Thyroid gland (tissue), 4 donors: ENCODE data around the gene DYNC1H1. TPM values are rescaled to one million over a fixed set of nuclear protein-coding genes. Genes with fewer than 3 reads are reported as not detected.
"Not testable (repeated sequence)": the region's sequence is repeated elsewhere in the genome, so short reads cannot be mapped to it uniquely, and the experiment has no call there.

ENCODE experiments used
- DNase-seq, 2 donors: peaks; one replicate each; pipeline ENCODE4 v3.0.0-alpha.2; 2019
- H3K27ac ChIP-seq, 3 donors: fragments of 200-600 bp; sonication (generic); 1 replicate in 2 of 3; 2 replicates in 1 of 3; pipeline ENCODE4 v1.5.1; 2016 to 2019; ENCODE audit warnings: mild to moderate bottlenecking in 1 of 3, moderate library complexity in 1 of 3
- H3K27me3 ChIP-seq: fragments of 200-600 bp; sonication (generic); one replicate; pipeline ENCODE4 v1.5.1; 2019
- H3K36me3 ChIP-seq, 2 donors: fragments of 200-600 bp; sonication (generic); one replicate each; pipeline ENCODE4 v1.5.1; 2016 to 2019
- H3K4me1 ChIP-seq, 2 donors: fragments of 200-600 bp; sonication (generic); one replicate each; pipeline ENCODE4 v1.5.1; 2017 to 2019
- H3K4me3 ChIP-seq, 3 donors: fragments of 200-600 bp; sonication (generic); replicated peaks in 1 of 3; 1 replicate in 2 of 3; 2 replicates in 1 of 3; pipeline ENCODE4 v1.5.1; 2016; ENCODE audit warnings: mild to moderate bottlenecking in 1 of 3
- H3K9me3 ChIP-seq: fragments of 200-600 bp; sonication (generic); one replicate; pipeline ENCODE4 v1.5.1; 2017
- CTCF ChIP-seq, 6 experiments: fragments of 200-600 bp in 3 of 6; fragments of 450-650 bp in 3 of 6; sonication (generic) in 3 of 6; IDR thresholded peaks; one replicate each; pipeline ENCODE4 v1.5.1; 2016 to 2019; ENCODE audit warnings: antibody characterized with exemption in 6 of 6, mild to moderate bottlenecking in 2 of 6, inconsistent platforms in 1 of 6, moderate library complexity in 1 of 6
- POLR2A ChIP-seq, 2 donors: fragments of 450-650 bp; IDR thresholded peaks; one replicate each; pipeline ENCODE4 v1.6.1; 2017; ENCODE audit warnings: antibody characterized with exemption in 2 of 2, mild to moderate bottlenecking in 2 of 2, moderate library complexity in 1 of 2
- WGBS, 2 donors: methylation state at CpG; one replicate each; pipeline ENCODE4 v1.1.5; 2017; 5-methylcytosine and 5-hydroxymethylcytosine counted together
- intact Hi-C: fragments of 100-400 bp; cut with DNase I; formaldehyde crosslinking; loops from one replicate; pipeline ENCODE4 v1.15.1; 2023
- total RNA-seq, 4 donors: library from RNA; depleted of rRNA; stranded (reverse); fragments of >200 nt; gene quantifications; one replicate each; pipeline ENCODE4 v1.2.3, GENCODE V29; 2016

Gene DYNC1H1
- total RNA-seq, 4 donors from 2014 or later = 464 to 818 (median 553) TPM

GRCh38 chr14:102078831-102079699 lies 114.7 kb downstream of the DYNC1H1 start:
- intact Hi-C loops = no loop called here
- peaks cover 48 to 57% of the 10 kb centered on the region in 2 donors for H3K36me3 ChIP-seq
- H3K27ac ChIP-seq = no peak overlapping the region
- no peak overlapping the region for H3K4me3 ChIP-seq
- H3K4me1 ChIP-seq = peaks cover 6 to 11% of the 10 kb centered on the region in 2 donors
- H3K9me3 ChIP-seq = no peaks in the 10 kb centered on the region
- no peak for DNase-seq
- 96 to 97% methylated on average over 10 of the region's 10 CpGs for WGBS, 2 donors
- TF ChIP-seq POLR2A (IDR thresholded peaks at IDR 0.05) = no peak
- TF ChIP-seq CTCF (IDR thresholded peaks at IDR 0.05) = no peak
- H3K27me3 ChIP-seq = no peaks in the 10 kb centered on the region

GRCh38 chr14:102079700-102079979 lies 115.3 kb downstream of the DYNC1H1 start:
- Histone ChIP-seq H3K4me3 (no peak overlapping the region), H3K9me3 (no peaks in the 10 kb centered on the region), H3K36me3 (peaks cover 53 to 63% of the 10 kb centered on the region in 2 donors), H3K4me1 (peaks cover 11 to 17% of the 10 kb centered on the region in 2 donors), H3K27me3 (no peaks in the 10 kb centered on the region), H3K27ac (no peak overlapping the region)
- TF ChIP-seq POLR2A (IDR thresholded peaks at IDR 0.05) (no peak), CTCF (IDR thresholded peaks at IDR 0.05) (no peak)
- intact Hi-C loops = no loop called here
- DNase-seq = no peak

- Histone ChIP-seq H3K9me3 (no peaks in the 10 kb centered on the region), H3K4me3 (no peak overlapping the region), H3K27me3 (no peaks in the 10 kb centered on the region), H3K36me3 (peaks cover 59 to 71% of the 10 kb centered on the region in 2 donors), H3K4me1 (peaks cover 16 to 24% of the 10 kb centered on the region in 2 donors), H3K27ac (no peak overlapping the region)
- 80% methylated on average over 14 of the region's 14 CpGs for WGBS, 2 donors
- intact Hi-C loops = no loop called here
- DNase-seq = no peak
- TF ChIP-seq POLR2A (IDR thresholded peaks at IDR 0.05) (no peak), CTCF (IDR thresholded peaks at IDR 0.05) (no peak)
Measured at GRCh38 chr14:102080183-102081080, 116.1 kb downstream of the DYNC1H1 start.

GRCh38 chr14:102081231-102082080 lies 117.1 kb downstream of the DYNC1H1 start:
- Histone ChIP-seq H3K36me3 (peaks cover 59 to 72% of the 10 kb centered on the region in 2 donors), H3K4me3 (no peak overlapping the region), H3K27me3 (no peaks in the 10 kb centered on the region), H3K9me3 (no peaks in the 10 kb centered on the region), H3K27ac (no peak overlapping the region), H3K4me1 (peaks cover 21 to 28% of the 10 kb centered on the region in 2 donors)
- intact Hi-C loops = no loop called here
- 91 to 93% methylated on average over 7 of the region's 7 CpGs for WGBS, 2 donors
- TF ChIP-seq POLR2A (IDR thresholded peaks at IDR 0.05) (no peak), CTCF (IDR thresholded peaks at IDR 0.05) (no peak)
- DNase-seq = no peak

GRCh38 chr14:102084522-102084921 lies 120.1 kb downstream of the DYNC1H1 start:
- H3K36me3 ChIP-seq = peaks cover 57 to 60% of the 10 kb centered on the region in 2 donors
- not testable (repeated sequence) for H3K27ac ChIP-seq, DNase-seq

More at GRCh38 chr14:102084522-102084921, 120.1 kb downstream of the DYNC1H1 start:
- H3K4me3 ChIP-seq, H3K9me3 ChIP-seq, H3K27me3 ChIP-seq, intact Hi-C loops: not testable (repeated sequence)
- 85% methylated on average over 5 of the region's 5 CpGs for WGBS, 2 donors
- H3K4me1 ChIP-seq = peaks cover 30 to 42% of the 10 kb centered on the region in 2 donors
